Right renal cortex interstitium (tissue), 3 donors: ENCODE measurements around the gene CALM1. TPM values are rescaled to one million over a fixed set of nuclear protein-coding genes. Genes with fewer than 3 reads are reported as not detected.

Source experiments
- DNase-seq, 3 donors: peaks; one replicate each; pipeline ENCODE4 v3.0.0-alpha.2; 2013; ENCODE audit warnings: low read depth in 3 of 3, low spot score in 2 of 3
- polyA plus RNA-seq, 3 donors: library from polyadenylated mRNA; unstranded; fragments of 120-200 nt; gene quantifications; one replicate each; pipeline ENCODE4 v1.2.1, GENCODE V29; 2013; ENCODE audit not compliant: insufficient read length in 3 of 3

CALM1 gene
- polyA plus RNA-seq, 3 donors: 389 to 428 (median 409) TPM

GRCh38 chr14:90407230-90407629, 10.4 kb downstream of the CALM1 start:
- no peak for DNase-seq

GRCh38 chr14:90408713-90409112, 11.9 kb downstream of the CALM1 start:
- DNase-seq: no peak

GRCh38 chr14:90409209-90409730, 12.4 kb downstream of the CALM1 start:
- DNase-seq: no peak

GRCh38 chr14:90412058-90412457, 15.2 kb downstream of the CALM1 start:
- DNase-seq: no peak

GRCh38 chr14:90416720-90417119, 19.9 kb downstream of the CALM1 start:
- no peak for DNase-seq

- no peak for DNase-seq
These were observed 21.2 kb downstream of the CALM1 start for GRCh38 chr14:90418053-90418452.

- no peak for DNase-seq
These were observed 22.4 kb downstream of the CALM1 start for GRCh38 chr14:90419200-90419599.

GRCh38 chr14:90421001-90421631, 24.3 kb downstream of the CALM1 start:
- DNase-seq: no peak

GRCh38 chr14:90421632-90422020, 24.8 kb downstream of the CALM1 start:
- no peak for DNase-seq

- DNase-seq: no peak
These were observed 26.3 kb downstream of the CALM1 start for GRCh38 chr14:90423166-90423565.

GRCh38 chr14:90424075-90424474, 27.2 kb downstream of the CALM1 start:
- no peak for DNase-seq

GRCh38 chr14:90424686-90425372, 28.0 kb downstream of the CALM1 start:
- no peak for DNase-seq

GRCh38 chr14:90425373-90425879, 28.6 kb downstream of the CALM1 start:
- no peak for DNase-seq

- DNase-seq: no peak
These were observed 29.3 kb downstream of the CALM1 start for GRCh38 chr14:90426031-90426540.

- DNase-seq: no peak
These were observed 29.8 kb downstream of the CALM1 start for GRCh38 chr14:90426663-90427062.

GRCh38 chr14:90427848-90428426, 31.1 kb downstream of the CALM1 start:
- no peak for DNase-seq

GRCh38 chr14:90428676-90429075, 31.8 kb downstream of the CALM1 start:
- no peak for DNase-seq

GRCh38 chr14:90429236-90429635, 32.4 kb downstream of the CALM1 start:
- no peak for DNase-seq

- no peak for DNase-seq
These were observed 32.9 kb downstream of the CALM1 start for GRCh38 chr14:90429754-90430153.

- no peak for DNase-seq
These were observed 37.7 kb downstream of the CALM1 start for GRCh38 chr14:90434370-90435020.

- no peak for DNase-seq
These were observed 42.0 kb downstream of the CALM1 start for GRCh38 chr14:90438841-90439240.
